NT2/D1 (cell line): ENCODE measurements around the gene CDH13.

Source experiments
- DNase-seq: peaks from one replicate; pipeline ENCODE4 v3.0.0-alpha.2; 2011; ENCODE audit warnings: low read depth, low spot score
- H3K27me3 ChIP-seq: 2 replicates; pipeline ENCODE4 v1.6.0; 2011; ENCODE audit warnings: mild to moderate bottlenecking; ENCODE audit not compliant: insufficient read length, insufficient read depth
- H3K36me3 ChIP-seq: 2 replicates; pipeline ENCODE4 v1.6.1; 2011; ENCODE audit warnings: mild to moderate bottlenecking, low read length, mixed read lengths; ENCODE audit not compliant: insufficient read depth, insufficient read length
- H3K4me1 ChIP-seq: 2 replicates; pipeline ENCODE4 v1.5.1; 2011; ENCODE audit not compliant: insufficient read depth, insufficient read length
- H3K4me3 ChIP-seq: 2 replicates; pipeline ENCODE4 v1.5.1; 2011; ENCODE audit warnings: low read depth; ENCODE audit not compliant: insufficient read length
- H3K9ac ChIP-seq: 2 replicates; pipeline ENCODE4 v1.6.0; 2011; ENCODE audit warnings: low read depth; ENCODE audit not compliant: insufficient read length
- H3K9me3 ChIP-seq: 2 replicates; pipeline ENCODE4 v1.5.1; 2011; ENCODE audit warnings: mild to moderate bottlenecking, low read length; ENCODE audit not compliant: insufficient read depth
- SUZ12 ChIP-seq: IDR thresholded peaks from 2 replicates; pipeline ENCODE4 v1.6.1; 2011; ENCODE audit not compliant: insufficient read length, insufficient read depth; ENCODE audit errors: extremely low read depth
- YY1 ChIP-seq: IDR thresholded peaks from 2 replicates; pipeline ENCODE4 v1.6.1; 2011; ENCODE audit not compliant: insufficient read length, insufficient read depth
- ZNF274 ChIP-seq: IDR thresholded peaks from 2 replicates; pipeline ENCODE4 v1.6.1; 2011; ENCODE audit warnings: mild to moderate bottlenecking, low read depth, low read length

CDH13 gene

GRCh38 chr16:83674931-83675535, 1048.3 kb downstream of the CDH13 start:
- H3K9me3 ChIP-seq: peaks cover 21% of the 10 kb centered on the region
- H3K27me3 ChIP-seq: no peaks in the 10 kb centered on the region
- no peak overlapping the region for H3K4me3 ChIP-seq
- H3K9ac ChIP-seq: no peak overlapping the region
- TF ChIP-seq SUZ12: no peak
- TF ChIP-seq ZNF274: no peak
- TF ChIP-seq YY1: no peak
- no peak for DNase-seq
- H3K36me3 ChIP-seq: no peaks in the 10 kb centered on the region
- H3K4me1 ChIP-seq: no peaks in the 10 kb centered on the region

GRCh38 chr16:83676086-83676485, 1049.3 kb downstream of the CDH13 start:
- H3K36me3 ChIP-seq: no peaks in the 10 kb centered on the region
- no peak for TF ChIP-seq ZNF274
- TF ChIP-seq YY1: no peak
- no peak for TF ChIP-seq SUZ12
- H3K4me3 ChIP-seq: no peak overlapping the region
- H3K9ac ChIP-seq: no peak overlapping the region
- DNase-seq: no peak
- peaks cover under 1% of the 10 kb centered on the region for H3K4me1 ChIP-seq
- peaks cover 10% of the 10 kb centered on the region; the same call in 1 of the 2 replicates for H3K9me3 ChIP-seq
- no peaks in the 10 kb centered on the region for H3K27me3 ChIP-seq

- no peak for DNase-seq
Measured at GRCh38 chr16:83680980-83681379, 1054.2 kb downstream of the CDH13 start.

GRCh38 chr16:83681381-83681956, 1054.7 kb downstream of the CDH13 start:
- no peaks in the 10 kb centered on the region for H3K27me3 ChIP-seq
- H3K9ac ChIP-seq: no peak overlapping the region
- no peaks in the 10 kb centered on the region for H3K36me3 ChIP-seq
- H3K4me1 ChIP-seq: peaks cover 8% of the 10 kb centered on the region
- DNase-seq: no peak
- no peak overlapping the region for H3K4me3 ChIP-seq
- no peaks in the 10 kb centered on the region for H3K9me3 ChIP-seq
- TF ChIP-seq SUZ12 (no peak), YY1 (no peak), ZNF274 (no peak)

More at GRCh38 chr16:83680980-83681379, 1054.2 kb downstream of the CDH13 start:
- no peaks in the 10 kb centered on the region for H3K9me3 ChIP-seq
- peaks cover 8% of the 10 kb centered on the region for H3K4me1 ChIP-seq
- no peak for TF ChIP-seq SUZ12
- no peak for TF ChIP-seq ZNF274
- no peak for TF ChIP-seq YY1
- H3K9ac ChIP-seq: no peak overlapping the region
- H3K4me3 ChIP-seq: no peak overlapping the region
- H3K36me3 ChIP-seq: no peaks in the 10 kb centered on the region
- no peaks in the 10 kb centered on the region for H3K27me3 ChIP-seq

GRCh38 chr16:83682116-83682867, 1055.5 kb downstream of the CDH13 start:
- no peaks in the 10 kb centered on the region for H3K27me3 ChIP-seq
- H3K9ac ChIP-seq: no peak overlapping the region
- TF ChIP-seq YY1 (no peak), SUZ12 (no peak), ZNF274 (no peak)
- DNase-seq: no peak
- no peaks in the 10 kb centered on the region for H3K36me3 ChIP-seq
- peaks cover 8% of the 10 kb centered on the region for H3K4me1 ChIP-seq
- H3K4me3 ChIP-seq: no peak overlapping the region
- no peaks in the 10 kb centered on the region for H3K9me3 ChIP-seq

- no peak for TF ChIP-seq SUZ12
- no peak for TF ChIP-seq YY1
- TF ChIP-seq ZNF274: no peak
- no peaks in the 10 kb centered on the region for H3K9me3 ChIP-seq
Measured at GRCh38 chr16:83682868-83683235, 1056.1 kb downstream of the CDH13 start.

GRCh38 chr16:83685615-83686165, 1058.9 kb downstream of the CDH13 start:
- Histone ChIP-seq H3K36me3 (no peaks in the 10 kb centered on the region), H3K27me3 (no peaks in the 10 kb centered on the region), H3K9ac (no peak overlapping the region), H3K9me3 (no peaks in the 10 kb centered on the region), H3K4me1 (peaks cover 8% of the 10 kb centered on the region), H3K4me3 (no peak overlapping the region)
- DNase-seq: no peak
- no peak for TF ChIP-seq ZNF274
- TF ChIP-seq SUZ12: no peak
- TF ChIP-seq YY1: no peak

More at GRCh38 chr16:83682868-83683235, 1056.1 kb downstream of the CDH13 start:
- no peak overlapping the region for H3K9ac ChIP-seq
- DNase-seq: no peak
- peaks cover 8% of the 10 kb centered on the region for H3K4me1 ChIP-seq
- no peaks in the 10 kb centered on the region for H3K36me3 ChIP-seq
- no peaks in the 10 kb centered on the region for H3K27me3 ChIP-seq
- no peak overlapping the region for H3K4me3 ChIP-seq
